B cell (primary cell): ENCODE results near the gene SH3BGRL3.

Source experiments
- EZH2 ChIP-seq: IDR thresholded peaks from 2 replicates; pipeline ENCODE4 v1.6.1; 2012; ENCODE audit warnings: borderline replicate concordance, low read depth, mild to moderate bottlenecking, moderate library complexity, low read length; ENCODE audit not compliant: insufficient read depth, poor library complexity, severe bottlenecking
- TF ChIP-seq, protein P1 (sequence below): fragments of 200-600 bp; IDR thresholded peaks from one replicate; pipeline ENCODE4 v1.8.0; 2022; ENCODE audit warnings: antibody characterized with exemption, mild to moderate bottlenecking

GRCh38 chr1:26322042-26322331 lies 42.1 kb downstream of the SH3BGRL3 start:
- TF ChIP-seq, protein P1, sequence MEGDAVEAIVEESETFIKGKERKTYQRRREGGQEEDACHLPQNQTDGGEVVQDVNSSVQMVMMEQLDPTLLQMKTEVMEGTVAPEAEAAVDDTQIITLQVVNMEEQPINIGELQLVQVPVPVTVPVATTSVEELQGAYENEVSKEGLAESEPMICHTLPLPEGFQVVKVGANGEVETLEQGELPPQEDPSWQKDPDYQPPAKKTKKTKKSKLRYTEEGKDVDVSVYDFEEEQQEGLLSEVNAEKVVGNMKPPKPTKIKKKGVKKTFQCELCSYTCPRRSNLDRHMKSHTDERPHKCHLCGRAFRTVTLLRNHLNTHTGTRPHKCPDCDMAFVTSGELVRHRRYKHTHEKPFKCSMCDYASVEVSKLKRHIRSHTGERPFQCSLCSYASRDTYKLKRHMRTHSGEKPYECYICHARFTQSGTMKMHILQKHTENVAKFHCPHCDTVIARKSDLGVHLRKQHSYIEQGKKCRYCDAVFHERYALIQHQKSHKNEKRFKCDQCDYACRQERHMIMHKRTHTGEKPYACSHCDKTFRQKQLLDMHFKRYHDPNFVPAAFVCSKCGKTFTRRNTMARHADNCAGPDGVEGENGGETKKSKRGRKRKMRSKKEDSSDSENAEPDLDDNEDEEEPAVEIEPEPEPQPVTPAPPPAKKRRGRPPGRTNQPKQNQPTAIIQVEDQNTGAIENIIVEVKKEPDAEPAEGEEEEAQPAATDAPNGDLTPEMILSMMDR, result no peak
- no peak for TF ChIP-seq EZH2
